Measurements from ENCODE around the gene BOLA3.

BOLA3 gene

GRCh38 chr2:74102516-74102915 lies 45.2 kb downstream of the BOLA3 start:
- no peak overlapping the region for H3K4me3 ChIP-seq (ENCODE audit: low read length)
- no peak for TF ChIP-seq CTCF (conservative IDR thresholded peaks at IDR 0.05; ENCODE audit: low read length)
- no peak for DNase-seq (ENCODE audit: low read depth)

- no peak overlapping the region for H3K4me3 ChIP-seq (ENCODE audit: low read length)
- no peak for TF ChIP-seq CTCF (conservative IDR thresholded peaks at IDR 0.05; ENCODE audit: low read length)
- no peak for DNase-seq (ENCODE audit: low read depth)
These were observed 46.0 kb downstream of the BOLA3 start for GRCh38 chr2:74101574-74102300.

GRCh38 chr2:74100254-74101216 lies 47.2 kb downstream of the BOLA3 start:
- no peak for TF ChIP-seq CTCF (conservative IDR thresholded peaks at IDR 0.05; ENCODE audit: low read length)
- H3K4me3 ChIP-seq (ENCODE audit: low read length): no peak overlapping the region
- no peak for DNase-seq (ENCODE audit: low read depth)

GRCh38 chr2:74099835-74100234 lies 47.9 kb downstream of the BOLA3 start:
- no peak for TF ChIP-seq CTCF (conservative IDR thresholded peaks at IDR 0.05; ENCODE audit: low read length)
- H3K4me3 ChIP-seq (ENCODE audit: low read length): no peak overlapping the region
- no peak for DNase-seq (ENCODE audit: low read depth)

- no peak for DNase-seq (ENCODE audit: low read depth)
- no peak overlapping the region for H3K4me3 ChIP-seq (ENCODE audit: low read length)
- TF ChIP-seq CTCF (conservative IDR thresholded peaks at IDR 0.05; ENCODE audit: low read length): no peak
These were observed 48.4 kb downstream of the BOLA3 start for GRCh38 chr2:74099271-74099670.

GRCh38 chr2:74097574-74097973 lies 50.1 kb downstream of the BOLA3 start:
- no peak for DNase-seq (ENCODE audit: low read depth)
- H3K4me3 ChIP-seq (ENCODE audit: low read length): no peak overlapping the region
- no peak for TF ChIP-seq CTCF (conservative IDR thresholded peaks at IDR 0.05; ENCODE audit: low read length)
